GM19351 (cell line): ENCODE data around the gene DNAJB5.

Experiments used
- ATAC-seq: cut with Tn5 transposase; IDR thresholded peaks from one replicate; pipeline ENCODE4 v1.9.1; 2021; ENCODE audit warnings: mild to moderate bottlenecking, moderate library complexity; ENCODE audit not compliant: unreplicated experiment

The DNAJB5 gene

DNA sequence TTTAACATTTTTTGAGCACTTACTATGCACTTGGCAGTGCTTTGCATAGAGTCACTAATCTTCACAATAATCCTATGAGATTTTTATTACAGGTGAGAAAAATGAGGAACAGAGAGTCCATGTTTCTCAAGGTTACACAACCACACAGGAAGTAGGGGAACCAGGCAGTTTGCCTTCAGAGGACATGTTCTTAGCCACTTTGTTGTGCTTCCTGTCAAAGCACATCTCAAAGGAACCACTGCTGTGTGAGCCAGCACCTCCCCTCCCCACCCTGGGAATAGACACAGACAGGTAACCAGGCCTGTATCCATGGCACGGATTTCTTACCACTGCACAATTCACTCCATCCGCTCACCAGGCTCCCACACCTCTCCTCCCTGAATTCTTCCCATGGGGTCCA lies 6.3 kb upstream of the DNAJB5 start:
- ATAC-seq = peak; percentile 71

- no peak for ATAC-seq
These were observed 5.5 kb upstream of the DNAJB5 start for GRCh38 chr9:34984049-34984448.

DNA sequence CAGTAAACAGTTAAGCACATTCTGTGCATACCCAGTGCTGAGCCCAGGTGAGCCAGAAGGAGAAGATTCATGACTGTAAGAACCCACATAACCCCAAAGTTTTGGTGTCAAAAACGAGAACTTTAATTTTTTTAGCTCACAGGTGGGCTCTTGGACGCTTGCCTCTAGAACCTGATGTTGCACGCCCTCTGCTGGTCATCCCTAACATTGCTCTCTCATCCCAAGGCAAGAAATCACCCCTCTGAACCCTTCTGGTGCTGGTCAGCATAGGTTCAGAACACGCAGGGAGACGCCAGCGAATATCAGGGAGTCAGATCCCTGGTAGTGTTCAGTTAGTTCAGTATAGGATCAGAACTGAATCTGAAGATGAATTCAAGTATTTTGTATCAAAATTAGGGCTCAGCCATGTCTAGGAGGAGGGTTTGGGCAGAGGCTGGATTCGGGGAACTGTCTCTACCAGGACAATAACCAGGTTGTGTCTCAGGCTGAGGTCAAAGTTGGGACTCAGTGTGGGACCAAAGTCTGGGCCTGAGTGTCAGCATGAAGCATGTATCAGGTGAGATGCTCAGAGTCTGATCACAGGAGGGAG lies 4.1 kb upstream of the DNAJB5 start:
- no peak for ATAC-seq

- no peak for ATAC-seq
These were observed 3.0 kb upstream of the DNAJB5 start for GRCh38 chr9:34986540-34987047.

DNA sequence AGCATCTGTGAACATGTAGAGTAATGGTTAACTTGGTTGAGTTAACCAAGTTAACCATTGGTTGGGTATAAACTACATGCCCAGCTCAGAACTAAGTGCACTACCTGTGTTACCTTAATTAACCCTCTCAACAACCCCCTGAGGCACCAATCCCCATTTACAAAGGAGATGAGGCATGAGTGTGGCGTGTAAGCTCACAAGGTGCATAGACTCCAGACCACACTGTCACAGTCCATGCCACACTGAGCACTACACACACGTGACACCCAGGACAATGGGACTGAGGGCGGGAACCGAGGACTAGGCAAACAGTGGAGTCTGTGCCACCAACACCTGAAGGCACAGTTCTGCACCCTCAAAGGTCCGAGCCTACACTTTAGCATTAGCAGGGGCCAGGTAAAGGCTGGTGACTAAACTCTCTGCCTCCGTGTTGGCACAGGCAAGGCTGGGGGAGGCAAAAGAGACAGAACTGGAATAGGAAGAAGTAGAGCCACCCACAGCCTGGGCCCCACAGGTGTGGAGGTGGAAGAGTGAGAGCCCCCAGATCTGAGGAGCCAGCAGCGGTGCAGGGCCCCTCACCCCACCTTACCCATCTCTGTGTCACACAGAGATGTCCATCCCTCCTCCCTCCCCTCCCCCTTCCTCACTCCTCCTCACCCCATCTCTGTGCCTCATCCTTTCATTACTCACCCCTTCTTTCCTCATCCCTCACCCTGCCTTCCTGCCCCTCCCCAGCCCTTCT lies 2.2 kb upstream of the DNAJB5 start:
- no peak for ATAC-seq

DNA sequence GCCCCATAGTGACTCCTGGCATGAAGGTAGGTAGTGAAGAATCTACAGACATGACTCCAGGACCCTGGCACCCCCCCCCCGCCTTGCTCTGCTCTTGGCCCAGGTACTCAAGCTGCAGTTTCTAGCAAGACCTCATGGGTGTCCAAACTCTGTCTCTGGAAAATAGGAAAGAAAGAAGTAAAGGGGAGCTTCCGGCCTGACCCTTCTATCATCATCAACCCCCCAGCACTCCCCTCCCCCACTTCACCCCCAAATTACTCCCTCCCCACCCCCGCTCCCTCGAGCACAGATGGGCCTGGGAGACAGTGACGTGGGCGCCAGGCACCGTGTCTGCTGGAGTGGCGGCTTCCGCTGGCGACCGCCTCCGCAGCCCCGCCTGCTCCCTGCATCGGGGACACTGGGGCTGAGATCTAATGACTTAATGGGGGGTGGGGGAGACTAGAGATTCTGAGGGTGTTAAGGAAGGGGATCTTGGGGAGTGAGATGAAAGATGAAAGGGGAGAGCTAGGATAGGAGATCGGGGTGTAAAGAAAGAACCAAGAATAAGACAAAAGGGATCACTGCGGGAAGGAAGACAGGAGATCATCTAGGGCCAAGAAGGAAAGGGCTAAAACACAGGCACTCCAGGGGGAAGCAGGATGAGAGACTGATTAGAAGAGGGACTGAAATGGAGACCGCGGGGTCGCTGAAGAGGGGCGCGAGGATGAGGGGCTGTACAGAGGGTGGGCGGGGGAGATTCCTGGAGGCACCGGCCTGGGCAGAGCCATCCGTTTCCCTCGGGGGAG lies 1.1 kb upstream of the DNAJB5 start:
- no peak for ATAC-seq

- ATAC-seq = peak; percentile 1
These were observed 546 bp downstream of the DNAJB5 start for GRCh38 chr9:34989946-34990635.

DNA sequence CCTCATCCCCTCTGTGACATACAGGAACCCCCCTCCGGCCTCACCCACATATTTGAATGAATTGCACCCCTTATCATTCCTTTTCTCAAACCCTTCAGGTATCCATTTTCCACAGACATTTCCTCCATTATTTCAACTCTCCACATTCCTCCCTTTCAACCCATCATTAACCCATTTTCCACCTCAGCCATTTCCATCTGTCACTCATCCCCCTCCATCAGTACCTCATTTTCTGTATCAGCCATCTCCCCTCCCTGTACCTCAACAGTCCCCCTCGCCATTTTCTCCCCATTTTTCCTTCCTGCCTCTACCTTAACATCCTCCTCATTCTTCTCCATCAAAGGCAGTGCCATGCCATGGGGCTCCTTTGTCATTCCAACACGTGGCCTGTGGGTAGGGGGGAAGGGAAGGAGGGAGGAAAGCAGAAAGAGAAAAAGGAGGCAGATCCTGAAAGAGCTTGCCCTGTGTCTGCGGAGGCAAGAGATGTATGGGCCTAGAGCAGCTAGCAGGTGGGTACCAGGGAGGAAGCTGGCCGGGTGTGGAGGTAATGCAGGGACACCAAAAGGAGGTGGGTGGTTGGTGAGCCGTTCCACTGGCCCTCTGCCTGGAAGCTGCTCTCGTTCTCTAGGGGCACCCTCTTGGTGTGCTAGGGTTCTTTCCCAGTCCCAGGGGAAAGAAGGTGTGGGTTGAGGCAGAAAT lies 1.5 kb downstream of the DNAJB5 start:
- no peak for ATAC-seq

GRCh38 chr9:34991607-34992375 lies 2.2 kb downstream of the DNAJB5 start:
- no peak for ATAC-seq

DNA sequence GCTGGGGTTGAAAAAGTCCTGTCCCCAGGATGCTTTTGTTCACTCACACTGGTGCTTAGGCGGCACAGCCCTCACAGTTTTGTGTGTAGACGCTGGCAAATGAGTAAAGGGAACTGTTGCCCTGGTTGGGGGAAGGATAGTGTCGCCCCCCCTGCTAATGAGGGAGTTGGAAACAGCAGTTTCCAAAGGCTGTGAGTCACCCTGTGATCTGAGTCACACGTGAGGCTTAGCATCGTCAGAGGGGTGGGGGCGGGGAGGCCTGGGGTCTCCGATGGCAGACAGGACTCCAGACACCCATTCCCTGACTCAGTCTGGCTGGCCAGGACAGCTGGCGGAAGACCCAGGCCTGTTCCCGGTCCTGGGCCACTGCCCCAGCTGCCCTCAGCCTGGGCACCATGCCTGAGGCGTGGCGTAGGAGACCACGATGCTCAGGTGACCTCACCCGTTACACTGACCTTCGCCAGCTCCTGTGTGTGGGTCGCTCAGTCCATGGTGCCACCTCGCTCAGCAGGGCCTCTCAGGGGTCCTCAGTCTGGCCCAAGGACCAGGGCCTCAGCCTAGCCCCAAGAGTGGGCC lies 2.9 kb downstream of the DNAJB5 start:
- ATAC-seq = no peak

- ATAC-seq = no peak
These were observed 4.1 kb downstream of the DNAJB5 start for GRCh38 chr9:34993502-34994259.

DNA sequence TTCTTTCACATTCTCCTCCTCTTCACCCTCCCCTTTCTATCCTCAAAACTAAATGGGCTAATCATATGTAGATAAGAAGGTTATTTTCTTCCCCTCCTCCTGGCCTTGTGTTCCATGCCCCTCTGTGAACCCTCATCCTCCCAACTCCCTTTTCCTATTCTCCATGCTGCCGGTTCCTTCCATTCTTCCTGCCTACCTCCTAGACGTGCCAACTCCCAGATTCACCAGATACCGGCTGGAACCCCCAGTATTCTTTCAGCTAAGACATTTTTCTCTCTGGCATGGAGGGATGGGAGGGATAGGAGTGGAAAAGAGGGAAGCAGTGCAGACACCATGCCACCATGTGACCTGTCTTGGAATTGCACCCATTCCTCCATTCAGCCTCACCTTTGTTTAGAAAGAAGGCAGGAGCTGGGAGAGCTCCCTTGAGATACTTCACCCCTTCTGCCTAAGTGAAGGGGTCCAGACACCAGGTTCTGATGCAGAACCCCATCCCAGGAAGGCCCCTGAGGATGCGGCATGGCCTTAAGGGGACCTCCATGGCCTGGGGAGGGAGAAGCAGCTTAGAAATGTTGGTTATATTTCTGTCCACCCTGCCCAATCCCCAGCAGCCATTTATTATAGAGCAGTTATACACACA lies 4.8 kb downstream of the DNAJB5 start:
- no peak for ATAC-seq

- ATAC-seq = no peak
These were observed 5.5 kb downstream of the DNAJB5 start for GRCh38 chr9:34994900-34995669.

DNA sequence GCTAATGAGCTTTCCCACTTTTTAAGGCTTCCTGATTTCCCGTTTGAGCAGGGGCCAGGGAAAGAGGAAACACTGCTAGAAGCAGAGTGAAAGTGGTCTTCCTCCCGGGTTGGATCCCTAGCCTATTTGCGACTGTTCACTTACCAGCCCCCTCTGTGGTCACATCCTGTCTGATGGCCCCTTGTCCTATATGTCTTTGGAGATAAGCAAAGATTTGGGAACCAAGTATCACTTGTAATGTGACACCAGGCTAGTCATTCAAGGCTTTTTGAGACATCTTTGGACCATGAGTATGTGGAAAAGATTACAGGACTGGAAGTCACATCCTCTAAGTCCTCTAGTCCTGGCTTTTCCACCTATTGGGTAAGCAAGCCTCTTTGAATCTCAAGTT lies 6.1 kb downstream of the DNAJB5 start:
- no peak for ATAC-seq

DNA sequence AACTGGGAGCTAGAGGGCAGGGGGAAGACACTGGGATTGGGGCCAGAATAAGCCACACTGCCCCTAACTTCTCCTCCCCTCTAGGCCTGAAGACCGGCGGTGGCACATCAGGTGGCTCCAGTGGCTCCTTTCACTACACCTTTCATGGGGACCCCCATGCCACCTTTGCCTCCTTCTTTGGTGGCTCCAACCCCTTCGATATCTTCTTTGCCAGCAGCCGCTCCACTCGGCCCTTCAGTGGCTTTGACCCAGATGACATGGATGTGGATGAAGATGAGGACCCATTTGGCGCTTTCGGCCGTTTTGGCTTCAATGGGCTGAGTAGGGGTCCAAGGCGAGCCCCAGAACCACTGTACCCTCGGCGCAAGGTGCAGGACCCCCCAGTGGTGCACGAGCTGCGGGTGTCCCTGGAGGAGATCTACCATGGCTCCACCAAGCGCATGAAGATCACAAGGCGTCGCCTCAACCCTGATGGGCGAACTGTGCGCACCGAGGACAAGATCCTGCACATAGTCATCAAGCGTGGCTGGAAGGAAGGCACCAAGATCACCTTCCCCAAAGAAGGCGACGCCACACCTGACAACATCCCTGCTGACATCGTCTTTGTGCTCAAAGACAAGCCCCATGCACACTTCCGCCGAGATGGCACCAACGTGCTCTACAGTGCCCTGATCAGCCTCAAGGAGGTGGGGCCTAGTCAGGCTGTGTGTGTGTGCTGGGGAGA lies 6.8 kb downstream of the DNAJB5 start:
- ATAC-seq = no peak

DNA sequence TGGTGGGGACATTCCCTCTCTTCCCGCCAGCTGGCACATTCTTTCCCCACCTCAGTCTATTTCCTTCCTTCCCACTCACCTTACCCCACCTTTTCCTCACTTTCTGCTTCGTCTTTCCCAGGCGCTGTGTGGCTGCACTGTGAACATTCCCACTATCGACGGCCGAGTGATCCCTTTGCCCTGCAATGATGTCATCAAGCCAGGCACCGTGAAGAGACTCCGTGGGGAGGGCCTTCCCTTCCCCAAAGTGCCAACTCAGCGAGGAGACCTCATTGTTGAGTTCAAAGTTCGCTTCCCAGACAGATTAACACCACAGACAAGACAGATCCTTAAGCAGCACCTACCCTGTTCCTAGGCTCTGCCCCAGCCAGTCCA lies 7.3 kb downstream of the DNAJB5 start:
- no peak for ATAC-seq

DNA sequence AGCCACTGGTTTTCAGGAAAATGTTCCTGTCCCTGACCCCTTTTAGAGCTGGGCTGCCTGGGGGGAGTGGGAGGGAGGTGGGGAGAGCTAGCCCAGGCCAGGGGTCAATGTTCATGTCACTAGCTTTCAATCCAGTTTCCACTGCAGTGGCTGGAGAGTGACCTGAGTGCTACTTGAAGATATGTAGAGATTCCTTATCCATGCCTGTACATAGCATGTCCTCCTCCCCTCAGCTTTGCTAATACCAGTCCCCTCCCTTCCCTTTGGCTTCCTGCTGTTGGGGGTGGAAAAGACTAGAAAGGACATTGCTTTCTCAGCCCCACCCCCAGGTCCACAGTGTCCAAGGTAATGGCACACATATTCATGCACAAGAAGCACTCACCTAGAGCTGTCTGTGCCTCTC lies 7.8 kb downstream of the DNAJB5 start:
- no peak for ATAC-seq
